ENCODE measurements around the gene DNAJB12.

GRCh38 chr10:72351479-72351878 is 3.2 kb downstream of the DNAJB12 start:
- TF ChIP-seq ZNF274 (IDR thresholded peaks at IDR 0.05; ENCODE audit: low read depth, low read length) (no peak), YY1 (IDR thresholded peaks at IDR 0.05; ENCODE audit: insufficient read depth, insufficient read length) (no peak)
